H1 (cell line): ENCODE results near the gene MEIS2. TPM values are rescaled to one million over a fixed set of nuclear protein-coding genes. Genes with fewer than 3 reads are reported as not detected.

Source experiments
- ZNF274 ChIP-seq: IDR thresholded peaks from 2 replicates; pipeline ENCODE4 v1.7.0; 2012; ENCODE audit warnings: low read length, borderline replicate concordance; ENCODE audit errors: extremely low read depth
- polyA plus RNA-seq, 7 experiments: library from polyadenylated mRNA; depleted of rRNA in 3 of 7; stranded (reverse) in 5 of 7; unstranded in 2 of 7; fragments of >200 nt in 5 of 7; fragments of 200-250 nt in 2 of 7; gene quantifications; 1 replicate in 5 of 7; 2 replicates in 1 of 7; 4 replicates in 1 of 7; pipeline versions ENCODE4 v1.2.1 to v1.2.3, GENCODE V29; 2011 to 2013; ENCODE audit warnings: missing spikeins in 2 of 7, mixed read lengths in 2 of 7
- total RNA-seq: library from RNA; stranded (reverse); fragmentation: NEBNext Ultra II Directional; extraction: Animal tissue kit (Norgen Biotek cat#: 25700); gene quantifications from 2 replicates; pipeline ENCODE4 v1.2.1, GENCODE V29; 2021

Gene MEIS2
- total and polyA plus RNA-seq, 2 of the 8 experiments (the other 6 are each of a cell fraction or from before 2014, with no cell fraction given) = 0.22 to 1.2 TPM

- TF ChIP-seq ZNF274 = no peak
Measured at GRCh38 chr15:36863570-36863969, 236.8 kb downstream of the MEIS2 start (continued).
